ENCODE results near the gene TFDP1. TPM values are rescaled to one million over a fixed set of nuclear protein-coding genes. Genes with fewer than 3 reads are reported as not detected.

The TFDP1 gene
- total RNA-seq: 69.5 and 90.6 TPM in 2 replicates

DNA sequence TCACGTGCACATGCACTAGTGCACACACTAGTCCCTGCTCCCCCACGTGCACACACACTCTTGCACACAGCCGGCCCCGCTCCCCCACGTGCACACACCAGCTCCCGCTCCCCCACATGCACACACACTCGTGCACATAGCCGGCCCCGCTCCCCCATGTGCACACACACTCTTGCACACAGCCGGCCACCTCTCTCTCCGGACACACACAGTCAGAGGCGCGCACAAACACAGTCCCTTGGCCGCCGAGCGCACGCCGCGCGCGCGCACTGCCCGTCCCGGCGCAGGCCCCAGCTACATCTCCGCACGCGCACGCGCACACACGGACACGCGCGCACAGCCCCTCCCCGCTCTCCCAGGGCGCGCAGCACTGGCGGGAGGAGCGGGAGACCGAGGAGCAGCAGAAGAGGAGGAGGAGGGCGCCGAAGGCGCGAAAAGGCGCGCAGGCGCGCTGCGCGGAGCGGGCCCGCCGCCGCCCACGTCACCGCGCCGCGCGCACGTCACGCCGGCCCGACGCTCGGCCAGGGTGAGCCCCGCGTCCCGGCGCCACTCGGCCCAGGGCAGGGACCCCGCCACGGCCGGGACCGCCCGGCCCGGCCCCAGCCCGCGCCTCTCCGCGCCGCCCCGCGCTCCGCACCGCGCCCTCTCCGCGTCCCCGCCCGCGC, at the start of gene TFDP1:
TSS of gene TFDP1 (plus strand) at position 549 of the 665 bp plus-strand sequence. CDS start 1,085 bp downstream, outside the sequence.
- peak; percentile 45 for DNase-seq (ENCODE audit: low read depth, low spot score)

- DNase-seq (ENCODE audit: low read depth, low spot score): no peak
These were observed 49.2 kb upstream of the TFDP1 start for GRCh38 chr13:113535381-113535781.

GRCh38 chr13:113536461-113537110, 48.0 kb upstream of the TFDP1 start:
- DNase-seq (ENCODE audit: low read depth, low spot score): no peak

- no peak for DNase-seq (ENCODE audit: low read depth, low spot score)
These were observed 47.3 kb upstream of the TFDP1 start for GRCh38 chr13:113537205-113537604.

- DNase-seq (ENCODE audit: low read depth, low spot score): no peak
These were observed 46.5 kb upstream of the TFDP1 start for GRCh38 chr13:113537909-113538688.

DNA sequence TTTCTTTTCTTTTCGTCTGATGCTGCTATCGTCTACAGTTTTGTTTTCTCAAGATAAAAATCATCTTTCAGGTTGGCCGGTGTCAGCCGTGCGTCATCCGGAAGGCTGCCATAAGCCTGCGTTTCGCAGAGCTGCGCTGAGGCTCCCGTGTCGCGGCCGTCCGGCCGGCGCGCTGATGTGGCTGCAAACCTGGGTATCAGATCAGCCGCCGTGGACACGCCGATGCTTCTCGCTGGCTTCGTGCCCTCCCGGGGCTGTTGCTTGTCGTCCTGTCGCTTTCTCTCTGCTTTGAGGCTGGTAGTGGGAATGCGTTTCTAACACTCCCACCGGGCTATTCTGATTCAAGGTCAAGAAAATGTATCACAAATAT, 45.9 kb upstream of the TFDP1 start:
- no peak for DNase-seq (ENCODE audit: low read depth, low spot score)

DNA sequence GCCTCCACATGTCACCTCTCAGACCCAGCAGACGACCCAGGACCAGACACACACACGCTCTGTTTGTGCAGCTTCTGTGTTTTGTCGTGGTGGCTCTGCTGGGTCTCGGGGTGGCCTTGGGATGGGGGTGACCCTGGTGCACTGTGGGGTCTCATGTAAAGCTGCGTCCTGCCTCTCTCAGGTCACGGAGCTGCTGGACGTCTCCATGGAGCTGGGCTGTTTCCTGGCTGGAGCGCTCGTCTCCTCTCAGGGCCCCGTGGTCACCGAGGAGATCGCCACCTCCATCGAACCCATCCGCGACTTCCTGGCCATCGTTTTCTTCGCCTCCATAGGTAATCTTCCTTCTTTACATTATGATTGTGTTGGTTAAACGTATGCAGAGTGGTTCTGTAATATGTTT, 45.4 kb upstream of the TFDP1 start:
- DNase-seq (ENCODE audit: low read depth, low spot score): no peak

DNA sequence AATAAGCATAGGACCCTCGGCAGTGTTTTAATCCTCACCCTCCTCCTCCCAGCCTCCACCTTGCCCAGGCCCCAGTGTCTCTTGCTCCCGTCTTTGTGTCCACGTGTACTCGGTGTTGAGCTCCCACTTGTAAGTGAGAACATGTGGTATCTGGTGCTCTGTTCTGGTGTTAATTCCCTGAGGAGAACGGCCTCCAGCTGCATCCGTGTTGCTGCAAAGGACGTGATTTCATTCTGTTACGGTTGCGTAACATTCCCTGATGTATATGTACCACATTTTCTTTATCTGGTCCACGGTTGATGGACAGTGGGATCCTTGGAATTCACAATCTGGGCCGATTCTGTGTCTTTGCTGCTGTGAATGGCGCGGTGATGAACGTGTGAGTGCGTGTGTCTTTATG, 44.7 kb upstream of the TFDP1 start:
- no peak for DNase-seq (ENCODE audit: low read depth, low spot score)

DNA sequence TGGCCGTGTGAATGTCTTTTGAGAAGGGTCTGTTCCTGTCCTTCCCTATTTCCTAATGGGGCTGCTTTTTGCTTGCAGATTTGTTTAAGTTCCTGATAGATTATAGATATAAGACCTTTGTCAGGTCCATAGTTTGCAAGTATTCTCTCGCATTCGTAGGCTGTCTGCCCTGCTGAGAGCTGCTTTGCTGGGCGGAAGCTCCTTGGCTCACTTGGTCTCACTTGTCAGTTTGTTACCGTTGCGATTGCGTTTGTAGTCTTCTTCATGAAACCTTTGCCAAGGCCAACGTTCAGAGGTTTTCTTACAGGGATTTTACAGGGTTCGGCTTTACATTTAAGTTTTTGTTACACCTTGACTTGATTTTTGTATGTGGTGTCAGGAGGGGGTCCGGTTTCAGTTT, 44.0 kb upstream of the TFDP1 start:
- no peak for DNase-seq (ENCODE audit: low read depth, low spot score)

DNA sequence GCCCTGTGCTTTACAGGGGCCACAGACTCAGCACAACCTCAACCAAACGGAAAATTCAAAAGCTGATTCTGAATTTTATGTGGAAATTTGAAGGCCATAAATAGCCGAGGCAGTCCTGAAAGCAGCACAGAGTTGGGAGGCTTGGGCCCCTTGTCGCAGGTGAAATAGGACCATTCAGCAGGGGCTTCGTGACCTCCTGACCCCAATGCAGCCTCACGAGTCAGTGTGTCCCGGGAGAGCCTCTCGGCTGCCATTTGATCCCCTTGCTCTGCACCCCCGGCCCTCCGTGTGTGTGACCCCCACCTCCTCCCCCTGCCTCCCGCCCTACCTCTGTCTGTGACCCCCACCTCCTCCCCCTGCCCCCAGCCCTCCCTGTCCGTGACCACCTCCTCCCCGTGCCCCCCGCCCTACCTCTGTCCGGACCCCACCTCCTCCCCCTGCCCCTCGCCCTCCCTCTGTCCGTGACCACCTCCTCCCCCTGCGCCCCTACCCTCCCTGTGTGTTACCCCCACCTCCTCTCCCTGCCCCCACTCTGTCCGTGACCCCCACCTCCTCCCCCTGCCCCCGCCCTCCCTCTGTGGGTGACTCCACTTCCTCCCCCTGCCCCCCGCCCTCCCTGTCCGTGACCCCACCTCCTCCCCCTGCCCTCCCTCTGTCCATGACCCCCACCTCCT, 41.7 kb upstream of the TFDP1 start:
- no peak for DNase-seq (ENCODE audit: low read depth, low spot score)

- no peak for DNase-seq (ENCODE audit: low read depth, low spot score)
These were observed 40.3 kb upstream of the TFDP1 start for GRCh38 chr13:113544071-113544891.

- DNase-seq (ENCODE audit: low read depth, low spot score): no peak
These were observed 39.7 kb upstream of the TFDP1 start for GRCh38 chr13:113544896-113545295.

DNA sequence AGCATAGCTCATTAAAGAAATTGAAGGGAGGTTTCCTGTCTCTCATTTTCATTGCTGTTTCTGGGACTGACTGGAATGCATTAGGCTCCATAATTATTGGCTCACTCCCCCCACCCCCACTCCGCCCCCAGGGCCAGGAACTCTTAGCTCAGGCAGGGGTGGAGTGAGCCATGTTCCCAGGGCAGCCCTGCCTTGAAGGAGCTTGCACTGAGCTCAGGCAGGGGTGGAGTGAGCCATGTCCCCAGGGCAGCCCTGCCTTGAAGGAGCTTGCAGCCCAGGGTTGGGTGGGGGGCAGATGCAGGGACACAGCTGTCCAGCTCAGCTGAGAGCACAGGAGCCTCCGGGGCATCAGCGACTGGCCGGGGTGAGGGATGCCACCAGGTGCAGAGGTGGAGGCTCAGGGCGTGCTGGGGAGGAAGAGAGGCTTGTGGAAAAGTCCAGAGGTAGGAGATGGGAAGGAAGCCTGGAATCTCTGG, 39.1 kb upstream of the TFDP1 start:
- DNase-seq (ENCODE audit: low read depth, low spot score): no peak

- no peak for DNase-seq (ENCODE audit: low read depth, low spot score)
These were observed 38.5 kb upstream of the TFDP1 start for GRCh38 chr13:113545931-113546516.

- DNase-seq (ENCODE audit: low read depth, low spot score): no peak
These were observed 37.8 kb upstream of the TFDP1 start for GRCh38 chr13:113546571-113547237.

GRCh38 chr13:113547238-113547971, 37.1 kb upstream of the TFDP1 start:
- no peak for DNase-seq (ENCODE audit: low read depth, low spot score)

DNA sequence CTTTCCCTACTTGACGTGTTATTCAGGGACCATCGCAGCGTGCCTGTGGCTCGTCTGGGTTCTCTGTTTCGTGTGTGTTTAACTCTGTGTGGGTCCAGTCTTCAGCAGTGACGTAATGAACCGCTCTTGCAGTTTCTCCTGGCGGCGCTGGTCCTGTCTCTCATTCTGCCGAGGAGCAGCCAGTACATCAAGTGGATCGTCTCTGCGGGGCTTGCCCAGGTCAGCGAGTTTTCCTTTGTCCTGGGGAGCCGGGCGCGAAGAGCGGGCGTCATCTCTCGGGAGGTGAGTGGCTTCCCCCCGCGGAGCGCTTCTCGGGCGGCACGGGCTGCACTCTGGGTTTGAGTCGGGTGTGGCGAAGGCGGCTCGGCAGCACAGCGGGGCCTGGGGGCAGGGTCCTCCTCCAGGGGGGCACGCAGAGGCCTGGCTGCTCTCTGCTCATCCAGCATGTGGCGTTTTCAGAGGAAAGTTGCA, 36.3 kb upstream of the TFDP1 start:
- DNase-seq (ENCODE audit: low read depth, low spot score): no peak

GRCh38 chr13:113548778-113549621, 35.6 kb upstream of the TFDP1 start:
- no peak for DNase-seq (ENCODE audit: low read depth, low spot score)
